Cardiac muscle cell (in vitro differentiated cells and primary cell): ENCODE data around the gene MYL5. TPM values are rescaled to one million over a fixed set of nuclear protein-coding genes. Genes with fewer than 3 reads are reported as not detected.

Experiments used
- DNase-seq, 2 donors: peaks; one replicate each; pipeline versions ENCODE4 v3.0.0 to v3.0.0-alpha.2; 2010 to 2017; ENCODE audit warnings: low read depth in 1 of 2, low spot score in 1 of 2
- H3K27ac ChIP-seq: fragments of 200-600 bp; sonication (generic); 2 replicates; pipeline ENCODE4 v1.5.1; 2016
- H3K27me3 ChIP-seq: fragments of 200-600 bp; sonication (generic); 2 replicates; pipeline ENCODE4 v1.6.0; 2016; ENCODE audit warnings: control low read depth
- H3K36me3 ChIP-seq: fragments of 200-600 bp; sonication (generic); 2 replicates; pipeline ENCODE4 v1.5.1; 2016; ENCODE audit warnings: control low read depth
- H3K4me1 ChIP-seq: fragments of 200-600 bp; sonication (generic); 2 replicates; pipeline ENCODE4 v1.8.1; 2017; ENCODE audit warnings: low read depth, mild to moderate bottlenecking, mixed run types
- H3K4me3 ChIP-seq: fragments of 200-600 bp; sonication (generic); 2 replicates; pipeline ENCODE4 v1.5.1; 2016; ENCODE audit warnings: mild to moderate bottlenecking
- H3K9me3 ChIP-seq: fragments of 200-600 bp; sonication (generic); 2 replicates; pipeline ENCODE4 v1.5.1; 2017; ENCODE audit warnings: low read depth, mild to moderate bottlenecking, control low read depth
- CTCF ChIP-seq: IDR thresholded peaks from 2 replicates; pipeline ENCODE4 v1.5.1; 2012; ENCODE audit warnings: low read depth, mild to moderate bottlenecking, low read length
- polyA plus RNA-seq: library from polyadenylated mRNA; unstranded; fragments of >200 nt; fragmentation: Nextera tagmentation; extraction: Ambion mirVana; gene quantifications from 2 replicates; pipeline ENCODE4 v1.2.1, GENCODE V29; 2016
- total RNA-seq: library from RNA; depleted of rRNA; stranded (reverse); fragments of >200 nt; gene quantifications from 2 replicates; pipeline ENCODE4 v1.2.3, GENCODE V29; 2016

The MYL5 gene
- total and polyA plus RNA-seq, 2 experiments from 2014 or later: 33.8 to 40.5 TPM

- no peak for TF ChIP-seq CTCF
- DNase-seq: no peak
- H3K4me1 ChIP-seq: no peaks in the 10 kb centered on the region
- H3K36me3 ChIP-seq: no peaks in the 10 kb centered on the region
- H3K4me3 ChIP-seq: no peak overlapping the region
- no peaks in the 10 kb centered on the region for H3K9me3 ChIP-seq
- no peaks in the 10 kb centered on the region for H3K27me3 ChIP-seq
- H3K27ac ChIP-seq: no peak overlapping the region
These were observed 8.3 kb downstream of the MYL5 start for GRCh38 chr4:682490-683172.

GRCh38 chr4:683247-683897 lies 9.0 kb downstream of the MYL5 start:
- H3K4me3 ChIP-seq: no peak overlapping the region
- no peaks in the 10 kb centered on the region for H3K4me1 ChIP-seq
- no peak overlapping the region for H3K27ac ChIP-seq
- no peak for TF ChIP-seq CTCF
- no peaks in the 10 kb centered on the region for H3K9me3 ChIP-seq
- H3K27me3 ChIP-seq: peaks cover under 1% of the 10 kb centered on the region
- no peaks in the 10 kb centered on the region for H3K36me3 ChIP-seq
- DNase-seq: no peak

GRCh38 chr4:683982-684622 lies 9.8 kb downstream of the MYL5 start:
- Histone ChIP-seq H3K4me3 (no peak overlapping the region), H3K27me3 (peaks cover 8% of the 10 kb centered on the region), H3K36me3 (no peaks in the 10 kb centered on the region), H3K4me1 (no peaks in the 10 kb centered on the region), H3K27ac (no peak overlapping the region), H3K9me3 (no peaks in the 10 kb centered on the region)
- peak; percentile 80 to 86 for DNase-seq
- TF ChIP-seq CTCF: peak; percentile 80

GRCh38 chr4:684623-685327 lies 10.4 kb downstream of the MYL5 start:
- no peaks in the 10 kb centered on the region for H3K36me3 ChIP-seq
- H3K4me3 ChIP-seq: no peak overlapping the region
- TF ChIP-seq CTCF: no peak
- no peaks in the 10 kb centered on the region for H3K4me1 ChIP-seq
- DNase-seq: no peak
- H3K27me3 ChIP-seq: peaks cover 11% of the 10 kb centered on the region
- H3K27ac ChIP-seq: no peak overlapping the region
- H3K9me3 ChIP-seq: no peaks in the 10 kb centered on the region

GRCh38 chr4:685679-686412 lies 11.5 kb downstream of the MYL5 start:
- Histone ChIP-seq H3K36me3 (no peaks in the 10 kb centered on the region), H3K9me3 (no peaks in the 10 kb centered on the region), H3K27ac (no peak overlapping the region), H3K4me1 (no peaks in the 10 kb centered on the region), H3K27me3 (peaks cover 11% of the 10 kb centered on the region), H3K4me3 (no peak overlapping the region)
- no peak for TF ChIP-seq CTCF
- no peak for DNase-seq
